Left colon (tissue), 2 donors: ENCODE measurements around the gene OR1J2. TPM values are rescaled to one million over a fixed set of nuclear protein-coding genes. Genes with fewer than 3 reads are reported as not detected.
"Not testable (repeated sequence)": the region's sequence is repeated elsewhere in the genome, so short reads cannot be mapped to it uniquely, and the experiment has no call there.

Experiments used
- ATAC-seq: fragments of 200-7000 bp; cut with Tn5 transposase; one replicate; pipeline ENCODE4 v1.9.1; 2020; ENCODE audit warnings: mild to moderate bottlenecking, moderate library complexity
- DNase-seq, 2 donors: peaks; one replicate each; pipeline ENCODE4 v3.0.0-alpha.2; 2020
- intact Hi-C, 2 donors: fragments of 100-400 bp; cut with DNase I in 1 of 2; cut with micrococcal nuclease in 1 of 2; formaldehyde crosslinking; loops; one replicate each; pipeline versions ENCODE4 v1.11.2 to v1.14.0; 2022; cut with DNase I, micrococcal nuclease
- long read RNA-seq: library from polyadenylated mRNA; unstranded; transcript quantifications from one replicate; pipeline ENCODE4 v2.0.0, GENCODE V29; 2021
- total RNA-seq, 2 donors: library from RNA; stranded (reverse); fragmentation: NEBNext Ultra II Directional; extraction: Animal tissue kit (Norgen Biotek cat#: 25700); gene quantifications; one replicate each; pipeline ENCODE4 v1.2.1, GENCODE V29; 2021
- donor health status: DM: no; HTN: no; CAD: no.
- donor health status: DM: yes; HTN: yes; CAD: no.

OR1J2 gene, protein sequence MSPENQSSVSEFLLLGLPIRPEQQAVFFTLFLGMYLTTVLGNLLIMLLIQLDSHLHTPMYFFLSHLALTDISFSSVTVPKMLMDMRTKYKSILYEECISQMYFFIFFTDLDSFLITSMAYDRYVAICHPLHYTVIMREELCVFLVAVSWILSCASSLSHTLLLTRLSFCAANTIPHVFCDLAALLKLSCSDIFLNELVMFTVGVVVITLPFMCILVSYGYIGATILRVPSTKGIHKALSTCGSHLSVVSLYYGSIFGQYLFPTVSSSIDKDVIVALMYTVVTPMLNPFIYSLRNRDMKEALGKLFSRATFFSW
- not detected for total RNA-seq
- long read RNA-seq, result 0 reads

GRCh38 chr9:122510502-122510901 lies at the start of gene OR1J2:
Gene OR1J2 (plus strand): TSS chr9:122510802. CDS start chr9:122510802, 0 bp downstream.
- ATAC-seq (no peak), DNase-seq (no peak)
- intact Hi-C loops, result no loop called here

DNA sequence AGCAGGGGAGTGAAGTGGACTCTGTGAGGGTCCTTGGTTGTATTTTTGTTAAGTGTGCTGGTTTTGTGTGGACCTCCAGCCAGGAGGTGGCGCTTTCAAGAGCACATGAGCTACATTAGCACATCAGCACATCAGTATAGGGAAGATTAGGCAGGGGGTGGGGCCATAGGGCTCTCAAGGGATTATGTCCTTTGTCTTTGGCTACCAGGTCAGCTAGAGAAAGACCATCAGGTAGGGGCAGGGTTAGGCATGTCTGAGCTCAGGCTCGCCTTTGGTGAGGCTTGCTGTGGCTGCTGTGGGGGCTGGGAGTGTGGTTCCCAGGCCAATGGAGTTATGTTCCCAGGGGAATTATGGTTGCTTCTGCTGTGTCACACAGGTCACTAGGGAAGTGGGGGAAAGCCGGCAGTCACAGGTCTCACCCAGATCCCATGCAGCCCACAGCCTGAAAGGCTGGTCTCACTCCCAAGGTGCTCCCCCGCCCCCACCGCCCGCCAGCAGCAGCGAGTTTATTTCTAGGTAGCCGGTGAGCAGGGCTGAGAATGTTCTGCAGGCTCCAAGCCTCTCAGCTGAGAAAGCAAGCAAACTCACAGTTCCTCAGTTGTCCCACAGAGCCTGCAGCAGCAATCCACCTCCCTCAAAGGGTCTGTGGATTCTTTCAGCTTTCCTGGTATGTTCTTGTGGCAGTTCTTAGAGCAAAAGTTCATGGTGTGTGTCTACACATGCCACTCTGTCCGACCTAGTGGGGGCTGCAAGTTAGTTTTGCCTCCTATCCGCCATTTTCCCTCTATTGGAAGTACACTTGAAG lies 46.6 kb upstream of the OR1J2 start:
- ATAC-seq, result no peak
- intact Hi-C loops, result loop anchor here in 1 of 2 donors (2.0 kb wide), 1 partner anchor 345 kb away; no protein-coding TSS in a partner anchor
- DNase-seq, result peak in 1 of 2 donors; percentile 10

GRCh38 chr9:122464633-122465567 lies 45.7 kb upstream of the OR1J2 start:
- DNase-seq (peak; percentile 73 to 74), ATAC-seq (peak; percentile 91)
- intact Hi-C loops, result loop anchor here in 1 of 2 donors (2.0 kb wide), 1 partner anchor 344 kb away; no protein-coding TSS in a partner anchor

- intact Hi-C loops, result no loop called here
- DNase-seq, result no peak
- no peak for ATAC-seq
Observed at GRCh38 chr9:122466456-122466855, 44.1 kb upstream of the OR1J2 start.

- intact Hi-C loops, result no loop called here
- DNase-seq (no peak), ATAC-seq (no peak)
Observed at GRCh38 chr9:122468735-122469134, 41.9 kb upstream of the OR1J2 start.

- intact Hi-C loops, result no loop called here
- ATAC-seq, result no peak
Observed at GRCh38 chr9:122474561-122474960, 36.0 kb upstream of the OR1J2 start.

GRCh38 chr9:122475717-122476116 lies 34.9 kb upstream of the OR1J2 start:
- ATAC-seq, result no peak
- intact Hi-C loops, result no loop called here

More at GRCh38 chr9:122474561-122474960, 36.0 kb upstream of the OR1J2 start:
- DNase-seq, result no peak

DNA sequence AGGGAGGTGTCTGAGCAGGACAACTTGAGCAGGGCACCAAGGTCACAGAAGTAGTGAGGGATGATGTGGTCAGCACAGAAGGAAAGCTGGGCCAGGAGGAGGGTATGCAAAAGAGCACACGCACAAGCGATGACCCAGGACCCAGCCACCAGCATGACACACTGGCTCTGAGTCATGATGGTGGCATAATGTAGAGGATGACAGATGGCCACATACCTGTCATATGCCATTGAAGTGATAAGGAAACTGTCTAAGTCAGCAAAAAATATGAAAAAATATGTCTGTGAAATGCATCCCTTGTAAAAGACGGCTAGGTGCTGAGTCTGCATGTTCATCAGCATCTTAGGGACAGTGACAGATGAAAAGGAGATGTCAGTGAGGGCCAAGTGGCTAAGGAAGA lies 33.3 kb upstream of the OR1J2 start:
- ATAC-seq (no peak), DNase-seq (no peak)
- intact Hi-C loops, result no loop called here

More at GRCh38 chr9:122475717-122476116, 34.9 kb upstream of the OR1J2 start:
- no peak for DNase-seq

GRCh38 chr9:122477826-122478225 lies 32.8 kb upstream of the OR1J2 start, which contains the start of gene OR1J1:
Gene OR1J1 (minus strand): TSS chr9:122477926. CDS start chr9:122477926, 0 bp downstream.
- ATAC-seq (no peak), DNase-seq (no peak)
- intact Hi-C loops, result no loop called here

DNA sequence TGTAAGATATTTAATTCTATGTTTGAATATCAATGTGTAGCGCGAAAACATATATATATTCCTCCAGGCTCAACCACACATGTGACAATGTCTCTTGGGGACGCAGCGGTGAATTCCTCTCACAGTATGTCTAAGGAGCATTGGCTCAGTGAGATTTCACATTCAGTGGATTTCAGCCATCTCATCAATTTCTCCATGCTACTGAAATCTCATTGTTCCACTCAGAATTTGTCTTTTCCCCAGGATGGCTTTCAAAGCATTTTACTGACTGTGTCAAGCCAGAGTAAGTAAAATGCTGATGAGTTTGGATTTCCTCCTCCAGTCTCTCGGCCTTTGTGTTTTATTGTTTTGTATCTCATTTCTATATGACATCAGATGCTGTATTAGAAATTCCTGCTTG lies 31.5 kb upstream of the OR1J2 start:
- intact Hi-C loops, result no loop called here
- ATAC-seq, result no peak
- no peak for DNase-seq

- intact Hi-C loops, result no loop called here
- peak; percentile 37 for ATAC-seq
- no peak for DNase-seq
Observed at GRCh38 chr9:122498883-122499288, 11.7 kb upstream of the OR1J2 start.

DNA sequence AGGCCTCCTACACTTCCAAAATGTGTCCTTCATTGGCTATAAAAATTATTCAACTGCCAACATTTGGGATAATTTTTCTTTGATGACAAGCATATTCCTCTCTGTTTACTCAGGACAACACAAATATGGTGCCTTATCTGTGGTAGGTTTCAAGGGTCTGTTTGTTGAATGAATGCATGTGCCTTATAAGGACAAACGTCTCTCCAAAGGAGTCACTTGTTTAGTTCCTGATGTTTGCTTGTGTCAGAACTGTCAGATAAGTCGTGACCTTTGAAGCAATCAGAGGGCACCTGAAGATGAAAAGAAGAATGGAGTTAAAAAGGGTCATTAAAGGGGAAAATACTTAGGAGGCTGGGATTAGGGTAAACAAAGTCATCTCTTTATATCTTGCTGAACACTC lies 3.6 kb upstream of the OR1J2 start:
- intact Hi-C loops, result no loop called here
- ATAC-seq (no peak), DNase-seq (no peak)

- ATAC-seq (no peak), DNase-seq (no peak)
- intact Hi-C loops, result no loop called here
Observed at GRCh38 chr9:122518226-122518625, 7.6 kb downstream of the OR1J2 start.

DNA sequence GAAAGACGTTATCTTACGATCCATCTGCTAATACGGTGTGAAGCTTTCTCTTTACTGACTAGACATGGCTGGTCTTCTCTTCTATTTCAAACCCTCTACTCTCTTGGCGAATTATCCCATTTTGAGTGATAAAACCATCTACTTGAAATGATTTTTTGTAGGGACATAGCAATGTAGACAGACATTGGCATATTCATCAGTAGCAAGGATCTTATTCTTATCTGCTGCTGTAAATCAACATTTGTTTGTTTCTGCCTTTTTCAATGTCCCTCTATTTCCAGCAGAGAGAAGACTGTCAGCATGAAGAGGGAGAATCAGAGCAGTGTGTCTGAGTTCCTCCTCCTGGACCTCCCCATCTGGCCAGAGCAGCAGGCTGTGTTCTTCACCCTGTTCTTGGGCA lies 8.2 kb downstream of the OR1J2 start, which contains the start of gene OR1J4:
Gene OR1J4 (plus strand): TSS at position 301 of the 400 bp plus-strand sequence. CDS start 0 bp downstream, at position 301.
- ATAC-seq (no peak), DNase-seq (no peak)
- intact Hi-C loops, result no loop called here

- ATAC-seq, result no peak
- DNase-seq, result no peak
- intact Hi-C loops, result no loop called here
Observed at GRCh38 chr9:122519376-122519775, 8.8 kb downstream of the OR1J2 start.

- intact Hi-C loops, result no loop called here
- no peak for ATAC-seq
Observed at GRCh38 chr9:122526602-122527001, 16.0 kb downstream of the OR1J2 start.

DNA sequence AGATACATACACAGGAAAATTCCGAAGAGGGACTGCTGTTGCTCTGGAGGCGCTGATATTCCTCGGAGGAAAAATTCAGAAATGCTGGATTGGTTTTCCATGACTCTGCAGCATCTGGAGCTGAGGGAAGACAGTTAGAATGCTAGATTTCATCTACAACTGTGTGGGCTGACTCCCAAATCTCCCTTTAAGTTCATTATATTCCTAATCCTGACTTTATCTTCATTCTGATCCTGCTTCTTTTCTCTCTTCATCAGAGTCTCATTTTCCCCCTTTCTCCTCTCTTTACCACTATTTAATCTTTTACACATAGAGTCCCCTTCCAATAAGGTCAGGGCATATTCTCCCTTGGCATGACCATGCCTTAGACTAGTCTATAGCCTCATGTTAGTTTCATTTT lies 16.6 kb downstream of the OR1J2 start, which contains the start of gene OR1N1:
Gene OR1N1 (minus strand): TSS at position 101 of the 400 bp plus-strand sequence. CDS start 0 bp downstream, at position 101.
- no peak for DNase-seq
- intact Hi-C loops, result no loop called here
- no peak for ATAC-seq

More at GRCh38 chr9:122526602-122527001, 16.0 kb downstream of the OR1J2 start:
- no peak for DNase-seq

- ATAC-seq, DNase-seq, intact Hi-C loops: not testable (repeated sequence)
Observed at GRCh38 chr9:122531157-122531556, 20.6 kb downstream of the OR1J2 start.
